H1 (cell line): ENCODE results near the gene KLHL2.

Experiments used
- CHD2 ChIP-seq: IDR thresholded peaks from 2 replicates; pipeline ENCODE4 v1.6.1; 2012; ENCODE audit warnings: low read length, improper control_type of control experiment
- CTCF ChIP-seq, 3 experiments: IDR thresholded peaks; 1 replicate in 2 of 3; 2 replicates in 1 of 3; pipeline versions ENCODE4 v1.5.1 to v1.6.1; 2011; ENCODE audit warnings: low read length in 3 of 3, mild to moderate bottlenecking in 3 of 3, inconsistent platforms in 2 of 3, low read depth in 1 of 3, moderate library complexity in 1 of 3; ENCODE audit not compliant: insufficient read depth in 1 of 3; ENCODE audit errors: control extremely low read depth in 1 of 3
- POLR2A ChIP-seq, 2 experiments: IDR thresholded peaks; 1 replicate in 1 of 2; 2 replicates in 1 of 2; pipeline ENCODE4 v1.6.1; 2011; ENCODE audit warnings: low read depth in 2 of 2, low read length in 2 of 2, mild to moderate bottlenecking in 2 of 2; ENCODE audit errors: control extremely low read depth in 1 of 2
- POLR2AphosphoS5 ChIP-seq: IDR thresholded peaks from 2 replicates; pipeline ENCODE4 v1.6.1; 2011; ENCODE audit warnings: low read depth, low read length

- no peak for TF ChIP-seq CHD2
- TF ChIP-seq POLR2AphosphoS5: no peak
- no peak for TF ChIP-seq POLR2A (IDR thresholded peaks at IDR 0.05; ENCODE audit: control extremely low read depth in 1 of 2, low read depth in 2 of 2, low read length in 2 of 2)
- TF ChIP-seq CTCF (IDR thresholded peaks at IDR 0.05; ENCODE audit: control extremely low read depth in 1 of 3, insufficient read depth in 1 of 3, low read depth in 1 of 3, low read length in 3 of 3): no peak
These were observed 125.1 kb downstream of the KLHL2 start for GRCh38 chr4:165332502-165332901.
